ENCODE results near the gene DLK2.

The DLK2 gene

DNA sequence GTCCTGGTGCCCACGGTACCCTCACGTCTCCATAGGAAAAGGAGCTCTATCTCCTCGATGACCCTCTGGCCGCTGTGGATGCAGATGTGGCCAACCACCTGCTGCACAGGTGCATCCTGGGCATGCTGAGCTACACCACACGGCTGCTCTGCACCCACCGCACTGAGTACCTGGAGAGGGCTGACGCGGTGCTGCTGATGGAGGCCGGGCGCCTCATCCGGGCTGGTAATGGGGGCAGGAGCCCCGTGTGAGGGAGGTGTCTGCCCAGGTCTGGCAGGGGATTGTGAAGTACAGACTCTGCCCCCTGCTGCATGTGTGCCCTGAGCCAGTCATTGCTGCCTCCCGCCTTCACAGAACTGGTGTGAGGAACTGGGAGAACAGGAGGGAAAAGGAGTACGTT is 12.4 kb downstream of the DLK2 start:
- ATAC-seq, result no peak
- TF ChIP-seq ISL1 (CRISPR knock-in tag; IDR thresholded peaks at IDR 0.05) (no peak), PPARA (CRISPR knock-in tag; IDR thresholded peaks at IDR 0.05; ENCODE audit: borderline replicate concordance) (no peak), ZFP30 (CRISPR knock-in tag; IDR thresholded peaks at IDR 0.05) (no peak), ZNF8 (CRISPR knock-in tag; IDR thresholded peaks at IDR 0.05) (no peak), RARB (CRISPR knock-in tag; IDR thresholded peaks at IDR 0.05) (no peak), CSDC2 (CRISPR knock-in tag; IDR thresholded peaks at IDR 0.05) (no peak), BACH2 (CRISPR knock-in tag; IDR thresholded peaks at IDR 0.05; ENCODE audit: borderline replicate concordance) (no peak), SNAI2 (CRISPR knock-in tag; IDR thresholded peaks at IDR 0.05) (no peak), ZFP3 (CRISPR knock-in tag; IDR thresholded peaks at IDR 0.05) (no peak), ARNTL (CRISPR knock-in tag; IDR thresholded peaks at IDR 0.05; ENCODE audit: borderline replicate concordance, low read depth) (no peak), TOX (CRISPR knock-in tag; IDR thresholded peaks at IDR 0.05; ENCODE audit: borderline replicate concordance) (no peak)
- TF ChIP-seq, protein P1, sequence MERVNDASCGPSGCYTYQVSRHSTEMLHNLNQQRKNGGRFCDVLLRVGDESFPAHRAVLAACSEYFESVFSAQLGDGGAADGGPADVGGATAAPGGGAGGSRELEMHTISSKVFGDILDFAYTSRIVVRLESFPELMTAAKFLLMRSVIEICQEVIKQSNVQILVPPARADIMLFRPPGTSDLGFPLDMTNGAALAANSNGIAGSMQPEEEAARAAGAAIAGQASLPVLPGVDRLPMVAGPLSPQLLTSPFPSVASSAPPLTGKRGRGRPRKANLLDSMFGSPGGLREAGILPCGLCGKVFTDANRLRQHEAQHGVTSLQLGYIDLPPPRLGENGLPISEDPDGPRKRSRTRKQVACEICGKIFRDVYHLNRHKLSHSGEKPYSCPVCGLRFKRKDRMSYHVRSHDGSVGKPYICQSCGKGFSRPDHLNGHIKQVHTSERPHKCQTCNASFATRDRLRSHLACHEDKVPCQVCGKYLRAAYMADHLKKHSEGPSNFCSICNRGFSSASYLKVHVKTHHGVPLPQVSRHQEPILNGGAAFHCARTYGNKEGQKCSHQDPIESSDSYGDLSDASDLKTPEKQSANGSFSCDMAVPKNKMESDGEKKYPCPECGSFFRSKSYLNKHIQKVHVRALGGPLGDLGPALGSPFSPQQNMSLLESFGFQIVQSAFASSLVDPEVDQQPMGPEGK (CRISPR knock-in tag; IDR thresholded peaks at IDR 0.05; ENCODE audit: borderline replicate concordance), result no peak
- TF ChIP-seq, protein P2, sequence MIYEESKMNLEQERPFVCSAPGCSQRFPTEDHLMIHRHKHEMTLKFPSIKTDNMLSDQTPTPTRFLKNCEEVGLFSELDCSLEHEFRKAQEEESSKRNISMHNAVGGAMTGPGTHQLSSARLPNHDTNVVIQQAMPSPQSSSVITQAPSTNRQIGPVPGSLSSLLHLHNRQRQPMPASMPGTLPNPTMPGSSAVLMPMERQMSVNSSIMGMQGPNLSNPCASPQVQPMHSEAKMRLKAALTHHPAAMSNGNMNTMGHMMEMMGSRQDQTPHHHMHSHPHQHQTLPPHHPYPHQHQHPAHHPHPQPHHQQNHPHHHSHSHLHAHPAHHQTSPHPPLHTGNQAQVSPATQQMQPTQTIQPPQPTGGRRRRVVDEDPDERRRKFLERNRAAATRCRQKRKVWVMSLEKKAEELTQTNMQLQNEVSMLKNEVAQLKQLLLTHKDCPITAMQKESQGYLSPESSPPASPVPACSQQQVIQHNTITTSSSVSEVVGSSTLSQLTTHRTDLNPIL (CRISPR knock-in tag; IDR thresholded peaks at IDR 0.05; ENCODE audit: low read depth), result no peak
- TF ChIP-seq, protein P3, sequence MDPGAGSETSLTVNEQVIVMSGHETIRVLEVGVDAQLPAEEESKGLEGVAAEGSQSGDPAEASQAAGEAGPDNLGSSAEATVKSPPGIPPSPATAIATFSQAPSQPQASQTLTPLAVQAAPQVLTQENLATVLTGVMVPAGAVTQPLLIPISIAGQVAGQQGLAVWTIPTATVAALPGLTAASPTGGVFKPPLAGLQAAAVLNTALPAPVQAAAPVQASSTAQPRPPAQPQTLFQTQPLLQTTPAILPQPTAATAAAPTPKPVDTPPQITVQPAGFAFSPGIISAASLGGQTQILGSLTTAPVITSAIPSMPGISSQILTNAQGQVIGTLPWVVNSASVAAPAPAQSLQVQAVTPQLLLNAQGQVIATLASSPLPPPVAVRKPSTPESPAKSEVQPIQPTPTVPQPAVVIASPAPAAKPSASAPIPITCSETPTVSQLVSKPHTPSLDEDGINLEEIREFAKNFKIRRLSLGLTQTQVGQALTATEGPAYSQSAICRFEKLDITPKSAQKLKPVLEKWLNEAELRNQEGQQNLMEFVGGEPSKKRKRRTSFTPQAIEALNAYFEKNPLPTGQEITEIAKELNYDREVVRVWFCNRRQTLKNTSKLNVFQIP (CRISPR knock-in tag; IDR thresholded peaks at IDR 0.05; ENCODE audit: borderline replicate concordance, low read depth), result no peak

DNA sequence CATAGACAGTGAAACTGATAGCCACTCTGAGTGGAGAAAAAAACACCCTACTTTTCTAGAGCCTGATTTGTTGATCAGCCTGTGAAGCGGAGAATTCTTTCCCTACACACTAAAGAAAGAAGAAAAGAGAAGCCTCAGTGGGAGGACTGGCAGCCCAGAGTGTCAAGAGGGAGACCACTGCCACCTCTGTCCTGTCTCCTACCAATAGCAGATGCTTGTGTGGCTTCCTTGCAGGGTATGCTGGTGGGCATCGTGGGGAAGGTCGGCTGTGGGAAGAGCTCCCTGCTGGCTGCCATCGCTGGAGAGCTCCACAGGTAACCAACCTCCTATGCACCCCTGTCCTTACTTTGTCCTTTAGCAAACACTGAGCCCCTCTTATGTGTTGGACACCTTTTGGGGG is 17.6 kb downstream of the DLK2 start:
- TF ChIP-seq, protein P4, sequence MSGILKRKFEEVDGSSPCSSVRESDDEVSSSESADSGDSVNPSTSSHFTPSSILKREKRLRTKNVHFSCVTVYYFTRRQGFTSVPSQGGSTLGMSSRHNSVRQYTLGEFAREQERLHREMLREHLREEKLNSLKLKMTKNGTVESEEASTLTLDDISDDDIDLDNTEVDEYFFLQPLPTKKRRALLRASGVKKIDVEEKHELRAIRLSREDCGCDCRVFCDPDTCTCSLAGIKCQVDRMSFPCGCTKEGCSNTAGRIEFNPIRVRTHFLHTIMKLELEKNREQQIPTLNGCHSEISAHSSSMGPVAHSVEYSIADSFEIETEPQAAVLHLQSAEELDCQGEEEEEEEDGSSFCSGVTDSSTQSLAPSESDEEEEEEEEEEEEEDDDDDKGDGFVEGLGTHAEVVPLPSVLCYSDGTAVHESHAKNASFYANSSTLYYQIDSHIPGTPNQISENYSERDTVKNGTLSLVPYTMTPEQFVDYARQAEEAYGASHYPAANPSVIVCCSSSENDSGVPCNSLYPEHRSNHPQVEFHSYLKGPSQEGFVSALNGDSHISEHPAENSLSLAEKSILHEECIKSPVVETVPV (CRISPR knock-in tag; IDR thresholded peaks at IDR 0.05), result no peak
- ATAC-seq, result no peak

DNA sequence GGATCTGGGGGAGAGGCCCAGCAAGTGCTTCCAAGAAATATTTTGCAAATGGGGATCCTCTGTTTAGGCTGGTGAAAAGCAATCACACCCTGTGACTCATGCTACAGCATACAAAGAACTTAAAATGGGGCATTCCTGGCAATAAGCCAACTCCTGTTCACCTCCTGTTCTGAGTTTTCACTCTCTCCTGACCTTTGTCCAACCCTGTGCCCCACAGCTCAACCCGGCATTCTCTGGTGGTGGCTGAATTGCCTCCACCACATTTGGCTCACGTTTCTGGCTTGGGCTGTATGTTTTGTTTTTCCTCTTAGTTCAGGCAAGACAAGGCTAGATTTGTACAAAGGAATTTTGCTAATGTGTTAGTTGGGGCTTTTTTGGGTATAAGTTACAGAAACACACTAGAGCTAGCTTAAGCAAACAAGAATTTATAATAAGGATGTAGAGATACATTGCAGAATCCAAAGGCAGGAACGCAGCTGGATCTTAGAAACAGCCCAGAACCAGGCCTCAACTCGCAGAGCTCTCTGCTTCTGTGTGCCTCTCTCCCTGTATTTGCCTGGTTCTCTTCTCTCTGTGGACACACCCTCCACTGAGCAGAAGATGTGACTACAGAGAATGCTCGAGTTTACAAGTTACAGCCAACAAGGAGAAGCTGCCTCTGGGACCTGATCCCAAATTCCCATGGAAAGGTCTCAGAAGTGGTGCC is 18.6 kb downstream of the DLK2 start:
- ATAC-seq, result peak; percentile 81
- TF ChIP-seq, protein P3 (CRISPR knock-in tag; IDR thresholded peaks at IDR 0.05; ENCODE audit: borderline replicate concordance, low read depth), result no peak
- TF ChIP-seq, protein P4 (CRISPR knock-in tag; IDR thresholded peaks at IDR 0.05), result no peak
- TF ChIP-seq, protein P5, sequence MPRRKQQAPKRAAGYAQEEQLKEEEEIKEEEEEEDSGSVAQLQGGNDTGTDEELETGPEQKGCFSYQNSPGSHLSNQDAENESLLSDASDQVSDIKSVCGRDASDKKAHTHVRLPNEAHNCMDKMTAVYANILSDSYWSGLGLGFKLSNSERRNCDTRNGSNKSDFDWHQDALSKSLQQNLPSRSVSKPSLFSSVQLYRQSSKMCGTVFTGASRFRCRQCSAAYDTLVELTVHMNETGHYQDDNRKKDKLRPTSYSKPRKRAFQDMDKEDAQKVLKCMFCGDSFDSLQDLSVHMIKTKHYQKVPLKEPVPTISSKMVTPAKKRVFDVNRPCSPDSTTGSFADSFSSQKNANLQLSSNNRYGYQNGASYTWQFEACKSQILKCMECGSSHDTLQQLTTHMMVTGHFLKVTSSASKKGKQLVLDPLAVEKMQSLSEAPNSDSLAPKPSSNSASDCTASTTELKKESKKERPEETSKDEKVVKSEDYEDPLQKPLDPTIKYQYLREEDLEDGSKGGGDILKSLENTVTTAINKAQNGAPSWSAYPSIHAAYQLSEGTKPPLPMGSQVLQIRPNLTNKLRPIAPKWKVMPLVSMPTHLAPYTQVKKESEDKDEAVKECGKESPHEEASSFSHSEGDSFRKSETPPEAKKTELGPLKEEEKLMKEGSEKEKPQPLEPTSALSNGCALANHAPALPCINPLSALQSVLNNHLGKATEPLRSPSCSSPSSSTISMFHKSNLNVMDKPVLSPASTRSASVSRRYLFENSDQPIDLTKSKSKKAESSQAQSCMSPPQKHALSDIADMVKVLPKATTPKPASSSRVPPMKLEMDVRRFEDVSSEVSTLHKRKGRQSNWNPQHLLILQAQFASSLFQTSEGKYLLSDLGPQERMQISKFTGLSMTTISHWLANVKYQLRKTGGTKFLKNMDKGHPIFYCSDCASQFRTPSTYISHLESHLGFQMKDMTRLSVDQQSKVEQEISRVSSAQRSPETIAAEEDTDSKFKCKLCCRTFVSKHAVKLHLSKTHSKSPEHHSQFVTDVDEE (CRISPR knock-in tag; IDR thresholded peaks at IDR 0.05), result no peak
- TF ChIP-seq ZNF70 (CRISPR knock-in tag; IDR thresholded peaks at IDR 0.05) (no peak), TOX (CRISPR knock-in tag; IDR thresholded peaks at IDR 0.05; ENCODE audit: borderline replicate concordance) (peak; percentile 54; the same call in 1 of the 2 replicates), CSDC2 (CRISPR knock-in tag; IDR thresholded peaks at IDR 0.05) (peak; percentile 85; the same call in 1 of the 2 replicates), ZNF565 (CRISPR knock-in tag; conservative IDR thresholded peaks at IDR 0.05; ENCODE audit: low read depth) (no peak), GLIS3 (CRISPR knock-in tag; IDR thresholded peaks at IDR 0.05) (no peak), ZC3H10 (CRISPR knock-in tag; IDR thresholded peaks at IDR 0.05) (no peak), ZFP3 (CRISPR knock-in tag; IDR thresholded peaks at IDR 0.05) (no peak; the same call in 1 of the 2 replicates), SNAI2 (CRISPR knock-in tag; IDR thresholded peaks at IDR 0.05) (peak; percentile 51; the same call in 1 of the 2 replicates), PPARA (CRISPR knock-in tag; IDR thresholded peaks at IDR 0.05; ENCODE audit: borderline replicate concordance) (no peak), ZNF8 (CRISPR knock-in tag; IDR thresholded peaks at IDR 0.05) (no peak), ISL1 (CRISPR knock-in tag; IDR thresholded peaks at IDR 0.05) (peak; percentile 68), OSR1 (CRISPR knock-in tag; IDR thresholded peaks at IDR 0.05) (0 out of 2 replicates have a peak, but pooled peaks have one; percentile 56), TCF4 (CRISPR knock-in tag; IDR thresholded peaks at IDR 0.05; ENCODE audit: borderline replicate concordance) (no peak)
- TF ChIP-seq, protein P1 (CRISPR knock-in tag; IDR thresholded peaks at IDR 0.05; ENCODE audit: borderline replicate concordance), result peak; percentile 53

All from SK-N-SH treated with all-trans-retinoic acid at 6 μM for 48 hours (cell line).